DND-41 (cell line): Measurements from ENCODE around the gene TIMM8B.

Experiments
- CTCF ChIP-seq: IDR thresholded peaks from 2 replicates; pipeline ENCODE4 v1.5.1; 2012; ENCODE audit warnings: borderline replicate concordance, low read length, moderate library complexity, mild to moderate bottlenecking; ENCODE audit not compliant: poor library complexity, severe bottlenecking; ENCODE audit errors: extremely low read depth
- EZH2 ChIP-seq: IDR thresholded peaks from 3 replicates; pipeline ENCODE4 v1.6.1; 2012; ENCODE audit warnings: borderline replicate concordance, low read depth, mild to moderate bottlenecking, moderate library complexity, low read length, inconsistent platforms; ENCODE audit not compliant: severe bottlenecking

DNA sequence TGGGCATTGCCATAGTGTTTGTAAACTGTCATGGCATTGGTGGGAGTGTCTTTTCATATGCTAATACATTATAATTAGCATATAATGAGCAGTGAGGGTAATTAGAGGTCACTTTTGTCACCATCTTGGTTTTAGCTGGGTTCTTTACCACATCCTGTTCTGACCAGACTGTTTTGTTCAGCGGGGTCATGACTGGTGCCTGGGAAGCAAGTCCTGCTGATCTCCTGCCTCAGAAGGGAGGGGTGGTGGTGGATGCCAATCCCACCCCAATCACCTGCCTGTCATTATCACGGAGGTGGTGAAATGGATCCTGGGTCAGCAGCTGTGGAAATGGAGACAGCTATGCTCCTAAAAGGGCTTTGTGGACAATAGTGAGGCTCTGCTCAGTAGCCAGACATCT, 46.2 kb upstream of the TIMM8B start:
- TF ChIP-seq CTCF (no peak), EZH2 (no peak)
